NT2/D1 (cell line): ENCODE results near the gene PHACTR3.

Source experiments
- SUZ12 ChIP-seq: IDR thresholded peaks from 2 replicates; pipeline ENCODE4 v1.6.1; 2011; ENCODE audit not compliant: insufficient read length, insufficient read depth; ENCODE audit errors: extremely low read depth
- YY1 ChIP-seq: IDR thresholded peaks from 2 replicates; pipeline ENCODE4 v1.6.1; 2011; ENCODE audit not compliant: insufficient read length, insufficient read depth
- ZNF274 ChIP-seq: IDR thresholded peaks from 2 replicates; pipeline ENCODE4 v1.6.1; 2011; ENCODE audit warnings: mild to moderate bottlenecking, low read depth, low read length

- no peak for TF ChIP-seq YY1
- no peak for TF ChIP-seq ZNF274
- TF ChIP-seq SUZ12: no peak
These were observed 129.0 kb downstream of the PHACTR3 start for GRCh38 chr20:59733351-59733750.
